ENCODE results near the gene ITPR1. TPM values are rescaled to one million over a fixed set of nuclear protein-coding genes. Genes with fewer than 3 reads are reported as not detected.

The ITPR1 gene
- total and polyA plus RNA-seq, 10 of the 15 experiments (the other 5 are each of a cell fraction or from before 2014, with no cell fraction given): 12.2 to 239 (median 28.4) TPM

GRCh38 chr3:4752201-4753072 is 259.3 kb downstream of the ITPR1 start (continued):
- TF ChIP-seq RUNX3 (IDR thresholded peaks at IDR 0.05; ENCODE audit: low read length) (no peak), NFXL1 (IDR thresholded peaks at IDR 0.05; ENCODE audit: borderline replicate concordance) (no peak), ZBTB33 (IDR thresholded peaks at IDR 0.05) (no peak), USF2 (IDR thresholded peaks at IDR 0.05; ENCODE audit: borderline replicate concordance, low read depth, low read length) (no peak; the same call in 1 of the 2 replicates), MYB (IDR thresholded peaks at IDR 0.05; ENCODE audit: borderline replicate concordance, low read depth, low read length) (no peak), FOS (IDR thresholded peaks at IDR 0.05; ENCODE audit: borderline replicate concordance, extremely low read depth, insufficient read length) (no peak), KDM1A (IDR thresholded peaks at IDR 0.05; ENCODE audit: borderline replicate concordance) (no peak), YY1 (IDR thresholded peaks at IDR 0.05; ENCODE audit: low read depth, low read length) (no peak), IKZF1 (conservative IDR thresholded peaks at IDR 0.05) (peak; percentile 69), E4F1 (IDR thresholded peaks at IDR 0.05; ENCODE audit: borderline replicate concordance, partially characterized antibody) (no peak), GATAD2B (conservative IDR thresholded peaks at IDR 0.05; ENCODE audit: low read depth) (peak; percentile 38; the same call in 1 of the 2 replicates)
- TF ChIP-seq, protein P1, sequence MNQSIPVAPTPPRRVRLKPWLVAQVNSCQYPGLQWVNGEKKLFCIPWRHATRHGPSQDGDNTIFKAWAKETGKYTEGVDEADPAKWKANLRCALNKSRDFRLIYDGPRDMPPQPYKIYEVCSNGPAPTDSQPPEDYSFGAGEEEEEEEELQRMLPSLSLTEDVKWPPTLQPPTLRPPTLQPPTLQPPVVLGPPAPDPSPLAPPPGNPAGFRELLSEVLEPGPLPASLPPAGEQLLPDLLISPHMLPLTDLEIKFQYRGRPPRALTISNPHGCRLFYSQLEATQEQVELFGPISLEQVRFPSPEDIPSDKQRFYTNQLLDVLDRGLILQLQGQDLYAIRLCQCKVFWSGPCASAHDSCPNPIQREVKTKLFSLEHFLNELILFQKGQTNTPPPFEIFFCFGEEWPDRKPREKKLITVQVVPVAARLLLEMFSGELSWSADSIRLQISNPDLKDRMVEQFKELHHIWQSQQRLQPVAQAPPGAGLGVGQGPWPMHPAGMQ (IDR thresholded peaks at IDR 0.05; ENCODE audit: borderline replicate concordance): no peak
- TF ChIP-seq, protein P2, sequence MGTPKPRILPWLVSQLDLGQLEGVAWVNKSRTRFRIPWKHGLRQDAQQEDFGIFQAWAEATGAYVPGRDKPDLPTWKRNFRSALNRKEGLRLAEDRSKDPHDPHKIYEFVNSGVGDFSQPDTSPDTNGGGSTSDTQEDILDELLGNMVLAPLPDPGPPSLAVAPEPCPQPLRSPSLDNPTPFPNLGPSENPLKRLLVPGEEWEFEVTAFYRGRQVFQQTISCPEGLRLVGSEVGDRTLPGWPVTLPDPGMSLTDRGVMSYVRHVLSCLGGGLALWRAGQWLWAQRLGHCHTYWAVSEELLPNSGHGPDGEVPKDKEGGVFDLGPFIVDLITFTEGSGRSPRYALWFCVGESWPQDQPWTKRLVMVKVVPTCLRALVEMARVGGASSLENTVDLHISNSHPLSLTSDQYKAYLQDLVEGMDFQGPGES (IDR thresholded peaks at IDR 0.05): no peak
- TF ChIP-seq, protein P3, sequence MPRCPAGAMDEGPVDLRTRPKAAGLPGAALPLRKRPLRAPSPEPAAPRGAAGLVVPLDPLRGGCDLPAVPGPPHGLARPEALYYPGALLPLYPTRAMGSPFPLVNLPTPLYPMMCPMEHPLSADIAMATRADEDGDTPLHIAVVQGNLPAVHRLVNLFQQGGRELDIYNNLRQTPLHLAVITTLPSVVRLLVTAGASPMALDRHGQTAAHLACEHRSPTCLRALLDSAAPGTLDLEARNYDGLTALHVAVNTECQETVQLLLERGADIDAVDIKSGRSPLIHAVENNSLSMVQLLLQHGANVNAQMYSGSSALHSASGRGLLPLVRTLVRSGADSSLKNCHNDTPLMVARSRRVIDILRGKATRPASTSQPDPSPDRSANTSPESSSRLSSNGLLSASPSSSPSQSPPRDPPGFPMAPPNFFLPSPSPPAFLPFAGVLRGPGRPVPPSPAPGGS (IDR thresholded peaks at IDR 0.05; ENCODE audit: borderline replicate concordance, insufficient read depth, low read depth, low read length, poor library complexity, severe bottlenecking): no peak
- TF ChIP-seq, protein P4, sequence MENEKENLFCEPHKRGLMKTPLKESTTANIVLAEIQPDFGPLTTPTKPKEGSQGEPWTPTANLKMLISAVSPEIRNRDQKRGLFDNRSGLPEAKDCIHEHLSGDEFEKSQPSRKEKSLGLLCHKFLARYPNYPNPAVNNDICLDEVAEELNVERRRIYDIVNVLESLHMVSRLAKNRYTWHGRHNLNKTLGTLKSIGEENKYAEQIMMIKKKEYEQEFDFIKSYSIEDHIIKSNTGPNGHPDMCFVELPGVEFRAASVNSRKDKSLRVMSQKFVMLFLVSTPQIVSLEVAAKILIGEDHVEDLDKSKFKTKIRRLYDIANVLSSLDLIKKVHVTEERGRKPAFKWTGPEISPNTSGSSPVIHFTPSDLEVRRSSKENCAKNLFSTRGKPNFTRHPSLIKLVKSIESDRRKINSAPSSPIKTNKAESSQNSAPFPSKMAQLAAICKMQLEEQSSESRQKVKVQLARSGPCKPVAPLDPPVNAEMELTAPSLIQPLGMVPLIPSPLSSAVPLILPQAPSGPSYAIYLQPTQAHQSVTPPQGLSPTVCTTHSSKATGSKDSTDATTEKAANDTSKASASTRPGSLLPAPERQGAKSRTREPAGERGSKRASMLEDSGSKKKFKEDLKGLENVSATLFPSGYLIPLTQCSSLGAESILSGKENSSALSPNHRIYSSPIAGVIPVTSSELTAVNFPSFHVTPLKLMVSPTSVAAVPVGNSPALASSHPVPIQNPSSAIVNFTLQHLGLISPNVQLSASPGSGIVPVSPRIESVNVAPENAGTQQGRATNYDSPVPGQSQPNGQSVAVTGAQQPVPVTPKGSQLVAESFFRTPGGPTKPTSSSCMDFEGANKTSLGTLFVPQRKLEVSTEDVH (IDR thresholded peaks at IDR 0.05; ENCODE audit: low read depth, partially characterized antibody): no peak

All from GM12878 (cell line).